AG09319 (cell line): ENCODE measurements around the gene ISM2.

ENCODE experiments used
- DNase-seq: peaks from one replicate; pipeline ENCODE4 v3.0.0-alpha.2; 2010; ENCODE audit warnings: low read depth; ENCODE audit errors: extremely low read depth
- TF ChIP-seq, protein P1 (sequence below): IDR thresholded peaks from 2 replicates; pipeline ENCODE4 v1.5.1; 2011; ENCODE audit warnings: low read depth, mild to moderate bottlenecking, inconsistent platforms, low read length, moderate library complexity

The ISM2 gene

DNA sequence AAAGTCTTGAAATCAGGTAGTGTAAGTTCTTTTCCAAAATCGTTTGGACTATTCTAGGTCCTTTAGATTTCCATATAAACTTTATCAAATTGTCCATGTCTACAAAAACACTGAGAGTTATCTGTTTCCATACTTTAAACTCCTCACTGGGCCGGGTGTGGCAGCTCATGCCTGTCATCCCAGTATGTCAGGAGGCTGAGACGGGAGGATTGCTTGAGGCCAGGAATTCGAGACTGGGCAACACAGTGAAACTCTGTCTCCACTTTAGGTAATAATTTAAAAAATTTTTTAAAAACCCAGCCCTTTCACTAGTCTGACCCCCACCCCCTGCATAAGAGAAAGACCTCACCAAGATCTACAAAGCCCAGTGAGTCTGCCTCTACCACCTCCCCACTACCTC, 6.4 kb upstream of the ISM2 start:
- DNase-seq = no peak
- TF ChIP-seq, protein P1, sequence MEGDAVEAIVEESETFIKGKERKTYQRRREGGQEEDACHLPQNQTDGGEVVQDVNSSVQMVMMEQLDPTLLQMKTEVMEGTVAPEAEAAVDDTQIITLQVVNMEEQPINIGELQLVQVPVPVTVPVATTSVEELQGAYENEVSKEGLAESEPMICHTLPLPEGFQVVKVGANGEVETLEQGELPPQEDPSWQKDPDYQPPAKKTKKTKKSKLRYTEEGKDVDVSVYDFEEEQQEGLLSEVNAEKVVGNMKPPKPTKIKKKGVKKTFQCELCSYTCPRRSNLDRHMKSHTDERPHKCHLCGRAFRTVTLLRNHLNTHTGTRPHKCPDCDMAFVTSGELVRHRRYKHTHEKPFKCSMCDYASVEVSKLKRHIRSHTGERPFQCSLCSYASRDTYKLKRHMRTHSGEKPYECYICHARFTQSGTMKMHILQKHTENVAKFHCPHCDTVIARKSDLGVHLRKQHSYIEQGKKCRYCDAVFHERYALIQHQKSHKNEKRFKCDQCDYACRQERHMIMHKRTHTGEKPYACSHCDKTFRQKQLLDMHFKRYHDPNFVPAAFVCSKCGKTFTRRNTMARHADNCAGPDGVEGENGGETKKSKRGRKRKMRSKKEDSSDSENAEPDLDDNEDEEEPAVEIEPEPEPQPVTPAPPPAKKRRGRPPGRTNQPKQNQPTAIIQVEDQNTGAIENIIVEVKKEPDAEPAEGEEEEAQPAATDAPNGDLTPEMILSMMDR = no peak

DNA sequence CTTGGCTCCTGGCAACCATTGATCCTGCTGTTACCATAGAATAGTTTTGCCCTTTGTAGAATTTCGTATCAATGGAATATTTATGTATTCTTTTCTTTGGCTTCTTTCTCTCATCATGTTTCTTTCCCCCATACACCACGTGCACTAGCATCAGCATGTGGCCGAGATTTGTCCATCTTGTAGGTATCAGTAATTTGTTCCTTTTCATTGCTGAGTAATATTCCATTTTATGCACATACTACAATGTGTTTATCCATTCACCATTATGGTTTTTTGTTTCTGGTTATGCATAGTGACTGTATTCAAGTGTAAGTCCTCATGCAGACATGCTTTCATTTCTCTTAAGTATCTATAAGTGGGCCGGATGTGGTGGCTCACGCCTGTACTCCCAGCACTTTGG, 4.5 kb upstream of the ISM2 start:
- DNase-seq = no peak
- TF ChIP-seq, protein P1 = no peak

DNA sequence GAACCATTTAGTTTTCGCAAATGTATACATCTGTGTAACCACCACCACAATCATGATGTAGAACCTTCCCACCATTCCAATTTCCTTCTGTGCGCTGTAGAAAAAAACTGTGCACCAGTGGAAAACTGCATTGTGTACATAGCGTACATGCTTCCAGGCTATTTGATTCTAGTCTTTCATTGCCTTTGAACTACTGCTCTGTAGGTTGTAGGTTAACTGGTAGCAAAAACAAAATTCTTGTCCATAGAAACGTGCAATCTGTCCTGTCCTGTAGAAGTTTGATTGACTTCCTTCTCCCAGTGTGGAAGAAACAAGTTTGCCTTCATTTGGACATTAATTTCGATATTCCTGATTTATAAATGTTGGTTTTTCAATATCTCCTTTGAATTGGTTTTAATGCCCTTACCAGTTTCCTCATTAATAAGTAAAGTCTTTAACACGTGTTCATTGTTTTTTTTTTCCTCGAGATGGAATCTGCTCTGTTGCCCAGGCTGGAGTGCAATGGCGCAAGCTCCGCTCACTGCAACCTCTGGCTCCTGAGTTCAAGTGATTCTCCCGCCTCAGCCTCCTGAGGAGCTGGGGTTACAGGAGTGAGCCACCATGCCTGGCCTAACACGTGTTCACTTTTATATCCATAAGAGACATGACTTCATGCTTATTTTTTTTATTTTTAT, 3.6 kb upstream of the ISM2 start:
- TF ChIP-seq, protein P1 = no peak
- no peak for DNase-seq

DNA sequence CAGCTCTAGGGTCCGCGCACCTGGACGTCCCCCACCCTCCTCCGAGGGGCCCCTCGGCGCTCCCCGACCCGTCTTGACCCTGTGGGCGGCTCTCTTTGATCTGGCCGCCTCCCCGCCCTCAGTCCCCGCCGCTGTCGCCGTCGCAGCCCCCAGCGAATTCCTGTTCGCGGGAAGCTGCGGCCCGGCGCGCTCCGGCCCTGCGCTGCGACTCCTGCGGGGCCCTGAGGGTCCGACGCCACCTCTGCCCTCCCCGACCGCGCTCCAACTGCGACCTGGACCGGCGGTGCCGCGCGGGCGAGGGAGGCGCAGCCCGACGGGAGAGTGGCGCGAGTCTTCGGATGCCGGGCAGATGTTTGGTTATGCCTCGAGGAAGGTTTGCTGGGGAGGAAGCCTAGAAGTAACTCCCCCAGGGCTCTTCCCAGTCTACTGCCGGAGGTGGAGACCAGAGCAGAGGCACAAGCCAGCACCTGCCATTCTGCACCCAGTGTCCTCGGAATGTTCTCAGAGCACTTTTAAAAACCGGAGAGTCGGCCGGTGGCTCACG, 440 bp upstream of the ISM2 start:
- no peak for DNase-seq
- TF ChIP-seq, protein P1 = no peak

DNA sequence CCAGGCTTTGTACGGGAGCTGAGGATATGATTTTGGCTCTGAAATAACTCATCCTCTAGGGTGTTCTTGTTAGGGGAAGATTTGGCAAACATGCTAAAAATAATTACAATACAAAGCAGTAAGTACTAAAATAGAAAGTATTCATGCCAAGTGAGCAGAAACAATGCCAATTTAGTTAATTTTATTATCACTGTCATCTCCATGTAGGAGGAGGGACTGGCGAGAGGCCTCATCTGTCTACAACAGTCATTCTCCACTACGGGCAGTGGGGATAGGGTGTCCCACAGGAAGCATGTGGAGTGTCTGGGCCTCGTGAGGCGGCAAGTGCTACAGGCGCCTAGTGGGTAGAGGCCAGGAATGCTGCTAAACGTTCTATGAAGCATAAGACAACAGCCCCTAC, 3.3 kb downstream of the ISM2 start:
- DNase-seq = no peak
- TF ChIP-seq, protein P1 = no peak

DNA sequence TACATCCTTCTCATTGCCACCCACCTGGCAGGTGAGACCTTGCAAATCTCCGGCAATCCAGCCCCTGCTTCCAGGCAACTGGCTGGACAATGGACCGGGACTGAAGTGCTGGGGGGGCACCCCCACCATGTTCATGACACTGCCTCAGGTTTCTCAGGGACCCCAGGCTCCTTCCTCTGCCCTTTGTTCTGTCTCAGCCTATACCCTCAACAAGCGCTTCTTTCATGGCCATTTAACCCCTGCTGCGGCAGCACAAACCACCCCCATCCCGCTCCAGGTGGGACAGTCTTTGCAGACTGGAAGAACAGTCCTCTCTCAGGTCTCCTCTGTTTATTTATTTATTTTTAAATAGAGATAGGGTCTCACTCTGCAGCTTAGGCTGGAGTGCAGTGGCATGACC, 7.6 kb downstream of the ISM2 start:
- no peak for DNase-seq

DNA sequence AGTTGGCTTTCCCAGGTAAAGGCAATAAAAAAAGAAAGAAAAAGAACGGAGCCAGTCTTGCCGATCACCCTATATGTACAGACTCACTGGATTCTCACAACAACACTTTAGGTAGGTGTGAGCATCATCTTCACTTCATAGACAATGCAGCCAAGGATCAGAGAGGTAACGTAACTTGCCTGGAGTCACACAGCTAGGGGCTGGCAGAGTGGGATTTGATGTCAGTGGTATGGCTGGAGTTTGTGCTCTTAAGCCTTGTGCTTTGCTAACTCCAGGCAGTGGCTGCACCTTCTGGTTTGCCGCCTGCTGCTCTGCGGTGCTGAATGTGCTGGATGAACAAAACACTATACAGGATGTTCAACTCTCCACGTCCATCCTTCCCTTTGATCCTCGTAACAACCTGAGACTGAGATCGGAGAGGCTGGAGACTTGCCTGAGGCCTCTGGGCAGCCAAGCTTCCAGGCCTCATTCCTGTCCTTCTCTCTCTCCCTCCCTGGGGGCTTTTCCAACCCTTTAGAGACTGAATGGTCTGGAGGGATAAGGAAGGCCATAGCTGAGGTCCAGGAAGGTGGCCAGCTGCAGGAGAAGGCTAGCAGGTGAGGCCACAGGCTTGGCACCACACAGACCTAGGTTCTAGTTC, 8.1 kb downstream of the ISM2 start:
- DNase-seq = no peak
- TF ChIP-seq, protein P1 = no peak

More for the DNA sequence above, 7.6 kb downstream of the ISM2 start:
- TF ChIP-seq, protein P1 = no peak
